DMS153 treated with DMSO at 0.1 percent for 48 hours (cell line): Measurements from ENCODE around the gene TTBK1.

Experiments
- DNase-seq: peaks from one replicate; lab custom pipeline; 2025; ENCODE audit not compliant: unreplicated experiment; lab: John Stamatoyannopoulos, UW

The TTBK1 gene

DNA sequence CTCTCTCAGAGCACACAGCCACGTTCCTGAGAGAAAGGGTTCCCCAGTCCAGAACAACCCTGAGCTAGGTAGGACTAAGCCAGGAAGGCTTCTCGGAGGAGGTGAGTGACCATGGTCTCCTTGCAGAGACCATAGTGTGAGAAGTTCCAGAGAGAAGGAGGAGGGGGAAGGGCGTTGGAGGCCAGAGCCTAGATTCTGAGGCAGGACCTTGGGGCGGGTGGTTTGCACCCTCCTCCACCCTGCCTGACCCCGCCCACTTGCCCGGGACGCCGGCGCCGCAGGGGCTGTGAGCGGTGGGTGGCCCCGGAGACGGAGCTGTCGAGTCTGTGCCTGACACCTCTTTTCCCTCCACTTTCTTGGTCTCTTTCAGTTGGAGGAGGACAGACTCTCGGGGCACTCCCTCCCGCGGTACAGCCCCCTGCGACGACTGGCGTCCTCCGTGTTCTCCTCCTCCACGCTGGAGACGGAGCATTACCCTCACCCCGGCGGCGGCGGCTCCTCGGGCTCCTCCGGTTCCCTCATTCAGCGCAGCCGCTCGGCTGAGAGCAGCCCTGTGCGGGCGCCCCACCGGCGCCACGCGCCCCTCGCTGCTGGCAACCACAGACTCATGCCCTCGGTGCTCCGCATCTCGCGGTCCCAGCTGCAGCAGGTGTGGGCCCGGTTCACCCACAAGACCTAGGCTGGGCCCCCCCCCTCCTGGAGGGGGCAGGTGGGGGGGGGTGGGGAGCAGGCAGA lies 26.2 kb downstream of the TTBK1 start:
- DNase-seq = no peak

DNA sequence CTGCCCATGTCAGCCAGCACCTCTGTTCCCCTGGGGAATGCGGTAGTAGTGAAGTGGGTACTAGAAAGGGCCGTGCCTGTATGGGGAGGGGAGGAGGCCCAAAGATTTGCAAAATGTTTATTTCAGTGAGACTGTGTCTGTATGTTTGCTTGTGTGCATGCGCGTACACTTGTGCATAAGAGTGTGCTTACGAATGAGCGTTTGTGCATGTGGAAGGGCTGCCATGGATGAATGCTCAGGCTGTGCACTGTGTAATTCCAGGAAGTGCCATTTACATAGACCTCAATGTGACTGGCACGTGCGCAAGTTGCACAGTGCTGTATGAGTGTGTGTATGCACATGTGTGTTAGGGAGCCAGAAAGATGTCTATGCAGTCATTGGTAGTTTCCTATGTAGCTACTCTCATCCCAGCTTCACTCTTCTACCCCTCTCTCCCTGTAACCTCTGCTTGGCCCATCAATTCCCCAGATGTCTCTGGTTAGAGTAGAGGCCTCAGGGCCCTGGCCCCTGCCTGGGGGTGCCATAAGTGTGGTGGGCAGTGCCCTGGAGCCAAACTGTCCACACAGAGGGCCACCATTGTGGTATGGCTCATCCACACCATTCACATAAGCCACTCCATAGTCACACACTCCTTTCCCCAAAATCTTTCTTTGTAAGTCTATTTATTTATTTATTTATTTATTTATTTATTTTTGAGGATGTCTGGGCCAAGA lies 28.0 kb downstream of the TTBK1 start:
- DNase-seq = peak; percentile 73

DNA sequence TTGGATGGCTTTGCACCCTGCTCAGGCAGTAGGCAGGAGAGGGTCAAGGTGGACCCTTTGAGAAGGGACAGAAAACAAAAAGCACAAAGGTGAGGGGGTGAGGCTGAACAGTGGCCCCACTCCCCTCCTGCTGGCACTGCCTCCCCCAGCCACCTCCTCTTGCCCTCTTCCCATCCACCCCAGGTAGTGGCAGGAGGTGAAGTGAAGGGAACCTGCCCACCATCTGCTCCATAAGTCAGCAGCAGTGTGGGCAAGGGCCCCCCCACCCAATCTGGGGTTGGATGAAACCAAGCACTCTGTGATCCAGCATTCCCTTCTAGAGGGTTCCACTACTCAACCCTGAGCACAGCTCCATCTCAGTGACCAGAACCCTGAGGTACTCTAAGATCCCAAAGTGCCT lies 28.7 kb downstream of the TTBK1 start:
- DNase-seq = no peak

DNA sequence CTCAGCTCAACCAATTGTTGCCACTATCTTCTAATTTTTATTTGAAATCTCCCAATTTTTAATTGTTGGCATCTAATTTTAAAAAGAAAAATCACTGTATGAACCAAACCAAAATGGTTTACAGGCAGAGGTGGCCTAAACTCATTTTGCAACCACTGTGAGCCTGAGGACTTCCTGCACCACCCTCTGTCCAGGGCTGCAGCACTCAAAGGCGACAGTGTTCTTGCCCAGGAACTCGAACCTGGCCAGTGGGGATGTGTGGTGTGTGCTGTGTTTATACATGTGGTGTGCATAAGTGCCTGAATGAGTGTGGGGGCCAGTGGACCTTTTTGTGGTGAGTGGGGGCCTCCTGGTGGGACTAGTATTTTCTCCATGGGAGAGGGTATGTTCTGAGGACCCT lies 30.4 kb downstream of the TTBK1 start:
- no peak for DNase-seq

DNA sequence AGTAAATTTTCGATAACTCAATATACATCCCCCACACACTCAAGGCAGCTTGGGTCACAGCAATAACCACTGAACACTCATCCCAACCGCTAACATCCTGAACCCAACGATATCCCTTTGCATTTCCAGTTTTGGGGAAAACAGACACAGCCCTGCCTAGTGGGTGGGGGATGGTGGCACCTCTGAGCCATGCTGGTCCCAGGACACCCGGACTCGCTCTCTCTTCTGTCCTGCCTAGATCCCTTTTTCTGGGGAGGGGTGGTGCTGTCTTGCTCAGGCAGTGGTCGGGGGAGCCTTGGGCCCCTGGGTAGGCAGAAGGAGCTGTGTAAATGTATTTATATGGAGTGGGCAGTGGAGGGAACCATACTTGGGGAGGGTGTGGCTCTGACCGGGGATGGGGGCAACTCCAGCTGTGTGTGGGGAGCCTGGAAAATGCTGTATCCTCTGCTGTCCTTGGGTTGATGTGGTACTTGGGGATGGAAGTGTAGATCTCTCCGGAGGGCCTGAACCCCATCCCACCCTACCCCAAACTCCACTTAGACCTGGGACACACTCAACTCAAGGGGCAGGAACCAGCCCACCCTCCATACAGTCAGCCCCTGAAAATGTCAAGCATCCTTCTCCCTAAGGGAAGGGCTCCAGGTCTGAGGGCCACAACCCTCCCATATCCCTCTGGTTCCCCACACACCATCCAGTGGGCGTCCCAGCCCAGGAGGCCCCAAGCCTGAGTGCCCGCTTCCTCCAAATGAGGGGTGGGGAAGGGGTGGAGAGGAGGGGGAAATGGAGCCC lies 31.0 kb downstream of the TTBK1 start:
- DNase-seq = no peak

DNA sequence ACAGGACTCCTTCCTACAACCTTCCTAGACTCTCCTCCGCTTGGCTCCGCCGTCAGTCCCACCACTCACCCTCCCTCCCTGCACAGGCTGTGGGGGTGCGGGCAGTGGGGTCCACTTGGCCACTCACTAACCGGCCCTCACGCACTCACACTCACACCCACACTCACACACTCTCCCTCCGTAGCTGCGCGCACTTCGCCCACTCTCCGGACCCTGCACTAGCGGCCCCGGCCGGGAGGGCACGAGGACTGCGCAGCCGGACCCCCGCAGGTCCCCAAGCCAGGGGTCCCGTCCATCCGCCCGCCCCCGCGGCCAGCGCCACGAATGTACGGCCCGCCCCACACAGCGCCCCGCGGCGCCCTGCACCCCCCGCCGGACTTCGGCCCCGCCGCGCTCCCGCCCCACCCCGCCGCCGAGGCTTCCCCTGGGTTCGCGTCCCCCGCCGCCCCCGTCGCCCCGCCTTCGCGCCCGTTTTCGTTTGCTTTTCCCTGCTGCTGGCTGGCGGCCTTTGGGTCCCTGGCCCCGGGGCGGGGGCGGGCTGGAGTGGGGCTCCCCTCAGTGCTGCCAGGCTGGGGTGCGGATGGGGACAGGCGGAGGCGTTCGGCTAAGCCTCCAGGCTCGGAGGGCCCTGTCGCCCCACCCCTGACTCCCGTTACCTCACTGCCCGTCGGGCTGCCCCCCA lies 31.8 kb downstream of the TTBK1 start:
- DNase-seq = no peak

DNA sequence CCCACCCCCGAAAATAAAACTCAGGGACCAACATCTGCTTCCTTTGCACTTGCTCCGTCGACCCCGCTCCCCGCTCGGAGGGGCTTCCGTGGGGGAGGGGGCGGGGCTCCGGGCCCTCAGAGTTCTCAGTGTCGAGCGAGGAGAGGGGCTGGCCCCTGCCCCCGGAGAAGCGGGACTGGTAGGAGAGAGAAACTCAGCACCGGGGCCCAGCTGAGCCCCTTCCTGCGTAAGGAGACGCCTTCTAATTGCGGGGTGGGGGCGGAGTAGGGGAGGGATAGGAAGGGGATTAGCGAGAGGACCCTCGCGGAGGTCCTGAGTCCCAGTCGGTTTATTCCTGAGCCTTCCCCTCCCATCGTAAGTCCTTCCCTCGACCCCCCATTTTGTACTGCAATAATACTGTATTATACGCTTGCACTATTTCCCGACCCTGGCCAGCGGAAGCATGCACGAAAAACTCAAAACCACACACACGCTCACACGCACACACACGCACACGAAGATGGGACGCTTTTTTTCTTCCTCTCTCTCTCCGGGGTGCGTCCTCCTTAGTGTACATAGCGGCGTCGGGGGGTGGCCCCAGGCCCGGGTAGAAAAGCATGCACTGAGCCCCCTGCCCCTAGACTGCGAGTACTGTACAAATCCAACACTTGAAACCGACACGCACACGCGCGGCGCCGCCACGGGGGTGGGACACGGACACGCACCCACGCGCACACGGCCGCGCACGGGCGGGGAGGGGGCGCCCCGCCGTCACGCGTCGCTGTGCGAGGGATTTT lies 32.7 kb downstream of the TTBK1 start:
- DNase-seq = no peak

DNA sequence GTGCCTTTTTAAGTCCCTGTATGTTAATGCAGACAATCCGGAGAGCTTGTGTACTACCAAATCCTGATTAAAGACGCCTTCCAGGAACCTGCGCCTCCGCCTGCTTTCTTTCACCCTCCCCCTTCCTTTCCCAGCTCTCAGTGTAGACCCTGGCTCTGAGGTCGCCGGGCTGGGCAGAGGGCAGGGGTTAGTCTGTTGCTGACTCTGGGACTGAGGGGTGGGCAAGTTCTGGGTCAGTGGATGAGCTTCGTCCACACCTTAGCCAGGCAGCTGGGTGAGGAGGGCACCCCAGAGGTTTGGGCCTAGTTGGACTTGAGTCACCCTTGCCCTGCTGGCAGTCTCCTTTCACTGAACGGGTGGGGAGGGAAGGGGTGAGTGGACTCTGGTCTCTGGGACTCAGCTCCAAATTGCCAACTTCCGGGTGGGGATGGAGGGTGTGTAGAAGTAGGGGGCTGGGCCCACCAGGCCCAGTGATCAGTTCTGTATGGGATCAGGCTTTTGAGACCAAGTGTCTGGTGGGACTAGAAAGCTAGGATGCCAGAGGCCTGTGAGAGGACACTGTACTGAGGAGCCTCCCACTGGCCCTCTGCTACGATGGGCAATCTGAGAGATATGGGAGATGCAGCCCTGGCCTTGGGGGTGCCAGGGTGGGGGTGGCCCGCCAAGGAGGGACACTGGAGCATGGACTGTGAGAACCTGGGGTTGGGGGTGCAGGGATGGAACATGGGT lies 33.5 kb downstream of the TTBK1 start:
- DNase-seq = no peak

DNA sequence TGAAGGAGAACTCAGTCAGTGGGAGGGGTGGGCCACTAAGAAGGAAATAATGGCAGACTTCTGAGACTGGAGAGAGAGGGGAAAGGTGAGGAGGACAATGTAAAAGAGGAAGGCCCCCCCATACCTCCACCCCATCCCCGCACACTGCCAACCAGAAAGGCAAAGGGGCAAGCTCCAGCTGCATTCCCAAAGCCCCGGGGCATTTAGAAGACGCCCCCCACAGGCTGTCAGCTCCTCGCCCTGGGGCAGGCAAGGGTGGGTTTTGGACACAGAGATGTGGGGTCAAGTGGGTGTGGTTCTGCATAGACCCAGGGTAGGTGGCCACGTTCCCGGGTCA lies 34.0 kb downstream of the TTBK1 start:
- DNase-seq = no peak

DNA sequence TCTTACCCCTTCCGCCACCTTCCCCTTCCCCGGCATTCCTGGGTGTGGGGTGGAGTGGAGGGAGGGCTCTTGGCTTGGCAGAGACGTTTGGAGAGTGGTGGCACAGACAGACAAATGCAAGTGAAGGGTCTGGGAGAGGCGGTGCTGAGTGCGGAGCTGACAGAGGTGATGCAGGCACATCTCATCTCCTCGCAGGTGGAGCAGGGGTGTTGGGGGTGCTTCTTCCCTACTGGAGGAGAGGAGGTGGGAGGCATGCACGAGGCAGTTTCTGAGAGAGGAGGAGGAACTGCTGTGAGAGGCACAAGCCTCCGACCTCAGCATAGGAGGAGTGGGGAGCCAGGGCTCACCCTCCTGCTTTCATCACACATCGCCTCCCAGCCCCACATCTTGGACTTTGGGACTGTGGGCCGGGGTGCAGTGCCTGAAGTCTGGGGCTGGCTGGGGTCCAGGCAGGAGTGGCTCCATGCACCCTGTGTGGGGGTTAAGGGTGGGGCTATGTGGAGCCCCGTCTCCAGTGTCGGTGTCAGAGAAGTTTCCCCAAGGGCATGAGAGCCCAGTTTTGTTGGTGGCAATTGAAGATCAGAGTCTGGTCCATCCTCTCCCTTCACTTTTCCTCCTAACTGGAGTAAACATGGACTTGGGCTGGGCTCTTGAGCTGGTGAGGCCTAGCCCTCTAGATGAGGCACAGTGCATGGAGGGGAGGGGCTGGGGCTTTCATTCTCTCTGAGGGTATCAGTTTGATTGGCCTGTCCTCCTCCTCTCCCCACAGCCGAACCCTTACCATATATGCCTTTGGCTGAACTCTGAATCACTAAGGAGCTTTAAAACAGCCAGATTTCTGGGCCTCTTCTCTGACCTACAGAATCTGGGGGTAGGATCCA lies 34.6 kb downstream of the TTBK1 start:
- no peak for DNase-seq

DNA sequence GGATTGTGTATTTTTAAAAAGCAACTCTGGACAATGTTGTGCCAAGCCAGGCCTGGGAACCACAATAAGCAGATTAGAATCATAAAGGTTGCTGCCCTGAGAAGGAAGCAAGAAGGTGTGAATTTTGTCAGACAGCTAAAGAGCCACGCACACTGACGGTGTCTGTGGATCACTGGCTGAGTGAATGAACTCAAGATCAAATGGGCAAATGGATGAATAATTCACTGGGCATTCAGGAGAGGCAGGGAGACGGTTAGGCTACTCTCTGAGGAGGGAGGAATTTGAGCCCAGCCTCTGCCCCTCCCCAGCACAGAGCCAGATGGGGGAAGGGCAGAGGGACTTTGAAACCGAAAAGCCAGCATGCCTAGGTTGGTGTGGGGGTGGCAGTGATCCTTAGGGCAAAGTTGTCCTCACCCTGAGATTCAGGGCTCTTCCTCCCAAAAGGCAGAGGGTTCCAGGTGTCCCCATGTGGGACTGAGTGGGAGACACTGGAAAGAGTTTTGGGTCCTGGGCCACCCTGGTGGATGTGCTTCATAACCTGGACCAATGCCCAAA lies 35.3 kb downstream of the TTBK1 start:
- DNase-seq = no peak

DNA sequence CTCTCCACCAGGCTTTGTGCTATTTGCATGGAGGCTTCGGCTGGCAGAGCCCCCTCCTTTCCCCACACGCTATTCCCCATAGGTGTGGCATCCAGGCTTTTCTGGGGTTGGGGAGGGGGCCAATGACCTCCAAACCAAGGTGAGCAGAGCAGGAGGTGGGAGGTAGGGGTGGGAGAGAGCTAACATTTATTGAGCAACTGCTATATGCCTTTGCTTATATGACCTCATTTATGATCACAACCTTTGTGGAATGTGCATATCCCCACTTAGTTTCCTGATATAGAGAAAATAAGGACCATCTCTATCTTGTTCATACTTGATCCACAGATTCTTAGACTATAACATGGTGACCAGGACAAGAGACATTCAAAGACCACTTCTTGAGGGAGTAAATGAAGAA lies 37.0 kb downstream of the TTBK1 start:
- DNase-seq = no peak

DNA sequence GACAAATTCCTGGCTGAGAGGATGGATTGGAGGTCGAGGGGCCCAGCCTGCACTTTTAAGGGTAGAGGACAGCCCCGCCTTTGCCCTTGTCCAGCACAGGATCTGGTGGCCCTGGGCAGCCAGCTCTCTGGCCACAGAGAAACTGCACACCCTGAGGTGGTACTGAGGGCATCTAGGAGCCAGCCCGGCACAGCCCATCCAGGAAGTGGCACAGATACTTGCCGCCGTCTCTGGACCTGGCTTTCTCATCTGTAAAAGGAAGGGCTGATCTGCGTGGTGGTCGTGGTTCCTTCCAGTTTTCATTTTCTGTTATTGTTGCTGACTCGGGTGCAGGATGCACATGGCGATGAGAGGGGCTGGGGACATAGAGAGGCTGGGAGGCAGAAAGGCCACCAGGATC lies 38.8 kb downstream of the TTBK1 start:
- no peak for DNase-seq

DNA sequence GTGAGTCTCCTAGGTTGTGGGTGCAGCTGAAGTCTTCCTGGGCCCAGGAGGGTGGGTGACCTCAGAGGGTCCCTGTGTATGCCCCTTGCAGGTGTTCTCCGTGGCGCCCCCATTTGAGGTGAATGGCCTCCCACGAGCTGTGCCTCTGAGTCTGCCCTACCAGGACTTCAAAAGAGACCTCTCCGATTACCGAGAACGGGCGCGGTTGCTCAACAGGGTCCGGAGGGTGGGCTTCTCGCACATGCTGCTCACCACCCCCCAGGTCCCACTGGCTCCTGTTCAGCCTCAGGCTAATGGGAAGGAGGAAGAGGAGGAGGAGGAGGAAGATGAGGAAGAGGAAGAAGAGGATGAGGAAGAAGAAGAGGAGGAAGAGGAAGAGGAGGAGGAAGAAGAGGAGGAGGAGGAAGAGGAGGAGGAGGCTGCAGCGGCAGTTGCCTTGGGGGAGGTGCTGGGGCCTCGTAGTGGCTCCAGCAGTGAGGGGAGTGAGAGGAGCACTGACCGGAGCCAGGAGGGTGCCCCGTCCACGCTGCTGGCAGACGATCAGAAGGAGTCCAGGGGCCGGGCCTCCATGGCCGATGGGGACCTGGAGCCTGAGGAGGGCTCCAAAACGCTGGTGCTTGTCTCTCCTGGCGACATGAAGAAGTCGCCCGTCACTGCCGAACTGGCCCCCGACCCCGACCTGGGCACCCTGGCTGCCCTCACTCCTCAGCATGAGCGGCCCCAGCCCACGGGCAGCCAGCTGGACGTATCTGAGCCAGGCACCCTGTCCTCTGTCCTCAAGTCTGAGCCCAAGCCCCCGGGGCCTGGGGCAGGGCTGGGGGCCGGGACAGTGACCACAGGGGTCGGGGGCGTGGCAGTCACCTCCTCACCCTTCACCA lies 39.6 kb downstream of the TTBK1 start:
- no peak for DNase-seq

DNA sequence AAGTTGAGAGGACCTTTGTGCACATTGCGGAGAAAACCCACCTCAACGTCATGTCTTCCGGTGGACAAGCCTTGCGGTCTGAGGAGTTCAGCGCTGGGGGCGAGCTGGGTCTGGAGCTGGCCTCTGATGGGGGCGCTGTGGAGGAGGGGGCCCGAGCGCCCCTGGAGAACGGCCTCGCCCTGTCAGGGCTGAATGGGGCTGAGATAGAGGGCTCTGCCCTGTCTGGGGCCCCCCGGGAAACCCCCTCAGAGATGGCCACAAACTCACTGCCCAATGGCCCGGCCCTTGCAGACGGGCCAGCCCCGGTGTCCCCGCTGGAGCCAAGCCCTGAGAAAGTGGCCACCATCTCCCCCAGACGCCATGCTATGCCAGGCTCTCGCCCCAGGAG lies 40.2 kb downstream of the TTBK1 start:
- DNase-seq = no peak

DNA sequence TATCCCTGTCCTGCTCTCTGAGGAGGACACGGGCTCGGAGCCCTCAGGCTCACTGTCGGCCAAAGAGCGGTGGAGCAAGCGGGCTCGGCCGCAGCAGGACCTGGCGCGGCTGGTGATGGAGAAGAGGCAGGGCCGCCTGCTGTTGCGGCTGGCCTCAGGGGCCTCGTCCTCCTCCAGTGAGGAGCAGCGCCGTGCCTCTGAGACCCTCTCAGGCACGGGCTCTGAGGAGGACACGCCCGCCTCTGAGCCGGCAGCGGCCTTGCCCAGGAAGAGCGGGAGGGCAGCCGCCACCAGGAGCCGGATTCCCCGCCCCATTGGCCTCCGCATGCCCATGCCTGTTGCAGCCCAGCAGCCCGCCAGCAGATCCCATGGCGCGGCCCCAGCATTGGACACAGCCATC lies 40.6 kb downstream of the TTBK1 start:
- no peak for DNase-seq

DNA sequence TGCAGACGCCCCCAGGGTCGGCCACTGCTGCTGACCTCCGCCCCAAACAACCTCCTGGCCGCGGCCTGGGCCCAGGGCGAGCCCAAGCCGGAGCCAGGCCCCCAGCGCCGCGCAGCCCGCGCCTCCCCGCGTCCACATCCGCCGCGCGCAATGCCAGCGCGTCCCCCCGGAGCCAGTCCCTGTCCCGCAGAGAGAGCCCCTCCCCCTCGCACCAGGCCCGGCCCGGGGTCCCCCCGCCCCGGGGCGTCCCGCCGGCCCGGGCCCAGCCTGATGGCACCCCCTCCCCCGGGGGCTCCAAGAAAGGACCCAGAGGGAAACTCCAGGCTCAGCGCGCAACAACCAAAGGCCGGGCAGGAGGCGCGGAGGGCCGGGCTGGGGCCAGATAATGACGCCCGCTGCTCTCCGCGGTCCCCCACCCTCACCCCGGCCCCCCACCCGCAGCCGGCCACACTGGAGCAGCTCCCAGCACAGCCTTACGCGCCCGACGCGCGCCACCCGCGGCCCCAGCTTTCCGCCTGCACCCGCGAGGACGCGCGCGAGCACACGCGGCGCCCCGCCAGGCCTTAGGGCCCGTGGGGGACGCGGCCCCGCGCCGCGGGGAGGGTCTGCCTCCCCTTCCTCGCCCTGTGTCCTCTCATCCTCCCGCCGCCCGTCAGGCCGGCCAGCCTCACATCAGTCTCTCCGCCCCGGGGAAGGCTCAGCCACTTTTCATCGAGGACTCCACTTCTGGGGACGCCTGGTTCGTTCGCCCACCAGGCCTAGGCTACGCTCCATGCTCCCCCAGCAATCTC lies 41.9 kb downstream of the TTBK1 start:
- DNase-seq = no peak
